Spleen (tissue), 11 donors: ENCODE results near the gene RAB12. TPM values are rescaled to one million over a fixed set of nuclear protein-coding genes. Genes with fewer than 3 reads are reported as not detected.
"Not testable (repeated sequence)": the region's sequence is repeated elsewhere in the genome, so short reads cannot be mapped to it uniquely, and the experiment has no call there.

ENCODE experiments used
- DNase-seq: peaks from one replicate; pipeline ENCODE4 v3.0.0-alpha.2; 2020
- H3K27ac ChIP-seq, 8 donors: fragments of 200-600 bp; sonication (generic) in 7 of 8; 1 replicate in 4 of 8; 2 replicates in 4 of 8; pipeline versions ENCODE4 v1.5.0 to v1.8.0; 2016 to 2021; ENCODE audit warnings: inconsistent platforms in 4 of 8, mild to moderate bottlenecking in 4 of 8, moderate library complexity in 1 of 8
- H3K27me3 ChIP-seq, 7 donors: fragments of 200-600 bp; sonication (generic) in 6 of 7; replicated peaks in 1 of 7; 1 replicate in 4 of 7; 2 replicates in 3 of 7; pipeline versions ENCODE4 v1.5.0 to v1.8.0; 2016 to 2021; ENCODE audit warnings: inconsistent platforms in 3 of 7, mild to moderate bottlenecking in 1 of 7
- H3K36me3 ChIP-seq, 6 donors: fragments of 200-600 bp; sonication (generic) in 5 of 6; 1 replicate in 4 of 6; 2 replicates in 2 of 6; pipeline versions ENCODE4 v1.5.0 to v1.8.0; 2016 to 2021; ENCODE audit warnings: inconsistent platforms in 2 of 6
- H3K4me1 ChIP-seq, 6 donors: fragments of 200-600 bp; sonication (generic) in 5 of 6; 1 replicate in 3 of 6; 2 replicates in 3 of 6; pipeline versions ENCODE4 v1.5.0 to v1.8.0; 2016 to 2021; ENCODE audit warnings: inconsistent platforms in 3 of 6
- H3K4me3 ChIP-seq, 8 donors: fragments of 200-600 bp; sonication (generic) in 7 of 8; 1 replicate in 4 of 8; 2 replicates in 4 of 8; pipeline versions ENCODE4 v1.5.0 to v1.8.0; 2016 to 2021; ENCODE audit warnings: inconsistent platforms in 4 of 8, mild to moderate bottlenecking in 4 of 8, moderate library complexity in 2 of 8
- H3K9me3 ChIP-seq, 8 donors: fragments of 200-600 bp; sonication (generic) in 7 of 8; 1 replicate in 4 of 8; 2 replicates in 4 of 8; pipeline versions ENCODE4 v1.5.0 to v1.8.0; 2016 to 2021; ENCODE audit warnings: inconsistent platforms in 4 of 8
- CTCF ChIP-seq, 11 experiments: fragments of 200-600 bp in 7 of 11; fragments of 450-650 bp in 4 of 11; sonication (generic) in 4 of 11; IDR thresholded peaks in 8 of 11; conservative IDR thresholded peaks in 3 of 11; 1 replicate in 7 of 11; 2 replicates in 4 of 11; pipeline versions ENCODE4 v1.4.0 to v1.8.0; 2016 to 2021; ENCODE audit warnings: antibody characterized with exemption in 11 of 11, inconsistent platforms in 4 of 11, mild to moderate bottlenecking in 1 of 11
- POLR2A ChIP-seq, 3 donors: fragments of 450-650 bp; IDR thresholded peaks; one replicate each; pipeline ENCODE4 v1.5.1; 2017; ENCODE audit warnings: antibody characterized with exemption in 3 of 3, mild to moderate bottlenecking in 1 of 3
- POLR2AphosphoS5 ChIP-seq, 3 donors: sonication (generic); formaldehyde crosslinking; IDR thresholded peaks; one replicate each; pipeline ENCODE4 v1.5.1; 2017; ENCODE audit warnings: antibody characterized with exemption in 3 of 3
- WGBS, 5 donors: extraction: QIAGEN DNeasy Blood & Tissue Kit in 3 of 5; methylation state at CpG; one replicate each; pipeline versions ENCODE4 v1.1.5 to v1.1.7; 2013 to 2018; 5-methylcytosine and 5-hydroxymethylcytosine counted together
- intact Hi-C: fragments of 100-400 bp; cut with DNase I; formaldehyde crosslinking; loops from one replicate; pipeline ENCODE4 v1.15.0; 2023; ENCODE audit warnings: low total_unique reads
- polyA plus RNA-seq, 3 donors: library from polyadenylated mRNA; stranded (reverse); fragments of 200-250 nt; gene quantifications; one replicate each; pipeline ENCODE4 v1.2.1, GENCODE V29; 2013
- total RNA-seq, 7 donors: library from RNA; depleted of rRNA in 3 of 7; stranded (reverse); fragments of >200 nt in 3 of 7; fragmentation: NEBNext Ultra II Directional in 4 of 7; extraction: Animal tissue kit (Norgen Biotek cat#: 25700) in 4 of 7; gene quantifications; one replicate each; pipeline versions ENCODE4 v1.1.0 to v1.2.1, GENCODE V29; 2016 to 2021
- donor health status: healthy with polysubstance abuse.
- donor health status: DM: no; HTN: no; CAD: no; lungs with moderate emphysema.
- donor health status: DM: no; HTN: no; CAD: no.
- donor health status: Bipolar disorder and iron deficiency.
- donor health status: healthy.
- donor health status: DM: no; HTN: no; CAD: no.
- donor health status: DM: yes; HTN: yes; CAD: no.

RAB12 gene
- total and polyA plus RNA-seq, 10 donors, result 26.0 to 56.5 (median 41.3) TPM

- Histone ChIP-seq H3K4me1 (no peaks in the 10 kb centered on the region), H3K4me3 (no peak overlapping the region), H3K9me3 (no peaks in the 10 kb centered on the region), H3K27ac (no peak overlapping the region), H3K27me3 (no peaks in the 10 kb centered on the region), H3K36me3 (no peaks in the 10 kb centered on the region)
- no peak for DNase-seq
- intact Hi-C loops, result no loop called here
- 62 to 80% (median 68%) methylated on average over 6 of the region's 6 CpGs for WGBS, 5 donors
- TF ChIP-seq POLR2A (IDR thresholded peaks at IDR 0.05), result no peak
- TF ChIP-seq POLR2AphosphoS5 (IDR thresholded peaks at IDR 0.05), result no peak
- no peak for TF ChIP-seq CTCF (IDR thresholded peaks at IDR 0.05 in 8 of 11, conservative IDR thresholded peaks at IDR 0.05 in 3 of 11)
Observed at GRCh38 chr18:8562070-8562469, 47.2 kb upstream of the RAB12 start.

- Histone ChIP-seq H3K4me3 (no peak overlapping the region), H3K27me3 (no peaks in the 10 kb centered on the region), H3K4me1 (no peaks in the 10 kb centered on the region), H3K36me3 (no peaks in the 10 kb centered on the region), H3K27ac (no peak overlapping the region), H3K9me3 (no peaks in the 10 kb centered on the region)
- TF ChIP-seq POLR2A (IDR thresholded peaks at IDR 0.05), result no peak
- no peak for TF ChIP-seq CTCF (IDR thresholded peaks at IDR 0.05 in 8 of 11, conservative IDR thresholded peaks at IDR 0.05 in 3 of 11)
- no peak for TF ChIP-seq POLR2AphosphoS5 (IDR thresholded peaks at IDR 0.05)
- no peak for DNase-seq
- 73 to 86% (median 77%) methylated on average over 3 of the region's 3 CpGs for whole genome bisulfite sequencing, 5 donors
- intact Hi-C loops, result no loop called here
Observed at GRCh38 chr18:8562919-8563318, 46.3 kb upstream of the RAB12 start.

- intact Hi-C loops, result no loop called here
- H3K36me3 ChIP-seq, result no peaks in the 10 kb centered on the region
- TF ChIP-seq CTCF (IDR thresholded peaks at IDR 0.05 in 8 of 11, conservative IDR thresholded peaks at IDR 0.05 in 3 of 11) (no peak), POLR2A (IDR thresholded peaks at IDR 0.05) (no peak), POLR2AphosphoS5 (IDR thresholded peaks at IDR 0.05) (no peak)
- DNase-seq, result no peak
- no peaks in the 10 kb centered on the region for H3K4me1 ChIP-seq
- H3K27me3 ChIP-seq, result no peaks in the 10 kb centered on the region
- no peak overlapping the region for H3K4me3 ChIP-seq
- 66 to 83% (median 77%) methylated on average over 5 of the region's 5 CpGs for WGBS, 5 donors
- H3K9me3 ChIP-seq, result no peaks in the 10 kb centered on the region
- no peak overlapping the region for H3K27ac ChIP-seq
Observed at GRCh38 chr18:8571399-8571798, 37.8 kb upstream of the RAB12 start.

GRCh38 chr18:8573766-8574165, 35.5 kb upstream of the RAB12 start:
- WGBS, 5 donors, result 8 to 61% (median 50%) methylated on average over 1 of the region's 1 CpG
- H3K27me3 ChIP-seq, H3K27ac ChIP-seq, H3K36me3 ChIP-seq, intact Hi-C loops, H3K9me3 ChIP-seq, H3K4me3 ChIP-seq, DNase-seq, H3K4me1 ChIP-seq: not testable (repeated sequence)

- no peaks in the 10 kb centered on the region for H3K36me3 ChIP-seq
- DNase-seq, result no peak
- no peaks in the 10 kb centered on the region for H3K4me1 ChIP-seq
- peaks cover 0 to 35% (median 0%) of the 10 kb centered on the region in 7 donors for H3K27me3 ChIP-seq
- H3K9me3 ChIP-seq, result peaks cover 0 to 5% (median 1%) of the 10 kb centered on the region in 8 donors
- no peak overlapping the region for H3K4me3 ChIP-seq
- WGBS, 5 donors, result 54 to 61% (median 57%) methylated on average over 8 of the region's 8 CpGs
- intact Hi-C loops, result no loop called here
- H3K27ac ChIP-seq, result no peak overlapping the region
- TF ChIP-seq POLR2A (IDR thresholded peaks at IDR 0.05) (no peak), POLR2AphosphoS5 (IDR thresholded peaks at IDR 0.05) (no peak), CTCF (IDR thresholded peaks at IDR 0.05 in 8 of 11, conservative IDR thresholded peaks at IDR 0.05 in 3 of 11) (no peak)
Observed at GRCh38 chr18:8584798-8585197, 24.4 kb upstream of the RAB12 start.
